DND-41 (cell line): ENCODE measurements around the gene INAFM2.

Source experiments
- ATAC-seq: fragments of 200-7000 bp; cut with Tn5 transposase; 3 replicates; pipeline ENCODE4 v1.9.1; 2021; ENCODE audit warnings: low read depth; ENCODE audit not compliant: insufficient read depth
- DNase-seq: peaks from one replicate; pipeline ENCODE4 v3.0.0-alpha.2; 2020
- H2AFZ ChIP-seq: 2 replicates; pipeline ENCODE4 v1.6.0; 2012; ENCODE audit warnings: low read depth, low read length
- H3K27ac ChIP-seq: 2 replicates; pipeline ENCODE4 v1.5.1; 2012; ENCODE audit warnings: low read length, inconsistent platforms
- H3K27me3 ChIP-seq: fragments of 200-600 bp; sonication (generic); 2 replicates; pipeline ENCODE4 v1.6.0; 2012; ENCODE audit warnings: low read length, mild to moderate bottlenecking, inconsistent platforms; ENCODE audit not compliant: insufficient read depth, poor library complexity
- H3K36me3 ChIP-seq: 2 replicates; pipeline ENCODE4 v1.5.1; 2012; ENCODE audit warnings: low read length, inconsistent platforms; ENCODE audit not compliant: insufficient read depth
- H3K4me1 ChIP-seq: 2 replicates; pipeline ENCODE4 v1.5.1; 2012; ENCODE audit warnings: mild to moderate bottlenecking, low read length; ENCODE audit not compliant: insufficient read depth
- H3K4me2 ChIP-seq: 2 replicates; pipeline ENCODE4 v1.6.0; 2012; ENCODE audit warnings: mild to moderate bottlenecking, moderate library complexity, low read length, inconsistent platforms; ENCODE audit not compliant: insufficient read depth
- H3K4me3 ChIP-seq, 2 experiments: fragments of 200-600 bp in 1 of 2; shearing (Covaris generic) in 1 of 2; 2 replicates each; pipeline ENCODE4 v1.5.1; 2012 to 2016; ENCODE audit warnings: inconsistent platforms in 2 of 2, low read length in 2 of 2, mild to moderate bottlenecking in 2 of 2, low read depth in 1 of 2, moderate library complexity in 1 of 2
- H3K79me2 ChIP-seq: 2 replicates; pipeline ENCODE4 v1.6.0; 2012; ENCODE audit warnings: low read length, inconsistent platforms; ENCODE audit not compliant: insufficient read depth
- H3K9ac ChIP-seq: 2 replicates; pipeline ENCODE4 v1.6.0; 2012; ENCODE audit warnings: low read depth, mild to moderate bottlenecking, inconsistent platforms, low read length, moderate library complexity
- H3K9me3 ChIP-seq: 2 replicates; pipeline ENCODE4 v1.5.1; 2012; ENCODE audit warnings: low read length, moderate library complexity, mild to moderate bottlenecking, inconsistent platforms; ENCODE audit not compliant: insufficient read depth, severe bottlenecking
- H4K20me1 ChIP-seq: 2 replicates; pipeline ENCODE4 v1.6.0; 2012; ENCODE audit warnings: low read length; ENCODE audit not compliant: insufficient read depth
- CTCF ChIP-seq: IDR thresholded peaks from 2 replicates; pipeline ENCODE4 v1.5.1; 2012; ENCODE audit warnings: borderline replicate concordance, low read length, moderate library complexity, mild to moderate bottlenecking; ENCODE audit not compliant: poor library complexity, severe bottlenecking; ENCODE audit errors: extremely low read depth
- EZH2 ChIP-seq: IDR thresholded peaks from 3 replicates; pipeline ENCODE4 v1.6.1; 2012; ENCODE audit warnings: borderline replicate concordance, low read depth, mild to moderate bottlenecking, moderate library complexity, low read length, inconsistent platforms; ENCODE audit not compliant: severe bottlenecking

INAFM2 gene

DNA sequence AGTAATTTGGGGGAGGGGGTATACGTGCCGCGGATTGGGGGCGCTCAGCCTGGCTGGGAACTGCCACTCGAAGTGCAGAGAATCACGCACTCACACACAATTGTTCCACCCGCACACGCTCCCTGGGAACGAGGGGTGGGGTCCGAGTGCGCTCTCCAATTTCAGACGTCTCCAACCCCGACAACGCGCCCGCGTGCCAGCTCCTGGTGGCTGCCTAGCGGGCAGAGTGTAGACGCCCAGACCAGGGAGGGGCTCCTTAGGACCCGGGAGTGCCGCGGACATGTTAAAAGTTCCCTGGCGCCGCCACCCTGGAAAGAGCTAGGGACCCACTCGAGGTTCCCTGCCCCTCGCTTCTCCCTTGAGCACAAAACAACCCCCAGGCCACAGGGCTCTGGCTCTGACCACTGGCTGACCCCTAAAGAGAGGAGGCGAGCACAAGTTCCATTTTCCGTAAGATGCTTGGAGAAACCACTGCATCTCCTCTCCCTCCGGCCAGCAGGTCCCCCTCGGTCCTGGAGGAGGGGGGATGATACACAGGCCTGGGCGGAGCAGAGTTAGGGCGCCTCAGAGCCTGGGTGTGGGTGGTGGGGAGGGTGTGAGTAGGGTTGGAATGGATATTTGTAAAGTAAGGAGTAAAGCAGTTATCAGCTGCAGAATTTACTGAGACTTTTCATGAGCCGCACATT is 39.7 kb upstream of the INAFM2 start:
- Histone ChIP-seq H3K36me3 (no peaks in the 10 kb centered on the region), H3K4me3 (no peak overlapping the region), H2AFZ (no peak overlapping the region), H3K27me3 (peaks cover 3% of the 10 kb centered on the region), H3K4me1 (peaks cover 6% of the 10 kb centered on the region; the same call in 1 of the 2 replicates), H3K79me2 (no peaks in the 10 kb centered on the region), H3K9me3 (no peaks in the 10 kb centered on the region), H4K20me1 (no peaks in the 10 kb centered on the region), H3K27ac (no peak overlapping the region), H3K4me2 (no peak overlapping the region), H3K9ac (no peak overlapping the region)
- TF ChIP-seq CTCF (no peak), EZH2 (no peak)
- DNase-seq: no peak
- ATAC-seq: no peak

GRCh38 chr15:40285151-40285550 is 38.3 kb upstream of the INAFM2 start:
- H3K27ac ChIP-seq: no peak overlapping the region

GRCh38 chr15:40285554-40286011 is 37.9 kb upstream of the INAFM2 start:
- Histone ChIP-seq H3K27ac (no peak overlapping the region), H3K9ac (no peak overlapping the region), H3K4me2 (no peak overlapping the region), H3K27me3 (no peaks in the 10 kb centered on the region), H3K4me1 (no peaks in the 10 kb centered on the region), H3K4me3 (no peak overlapping the region), H3K79me2 (no peaks in the 10 kb centered on the region), H4K20me1 (no peaks in the 10 kb centered on the region), H3K36me3 (no peaks in the 10 kb centered on the region), H3K9me3 (no peaks in the 10 kb centered on the region), H2AFZ (no peak overlapping the region)
- DNase-seq (no peak), ATAC-seq (no peak)
- TF ChIP-seq EZH2: no peak
- TF ChIP-seq CTCF: no peak

More at GRCh38 chr15:40285151-40285550, 38.3 kb upstream of the INAFM2 start:
- Histone ChIP-seq H3K9me3 (no peaks in the 10 kb centered on the region), H3K4me1 (no peaks in the 10 kb centered on the region), H4K20me1 (no peaks in the 10 kb centered on the region), H2AFZ (no peak overlapping the region), H3K4me3 (no peak overlapping the region), H3K79me2 (no peaks in the 10 kb centered on the region), H3K36me3 (no peaks in the 10 kb centered on the region), H3K27me3 (no peaks in the 10 kb centered on the region), H3K4me2 (no peak overlapping the region), H3K9ac (no peak overlapping the region)
- ATAC-seq: no peak
- no peak for TF ChIP-seq EZH2
- TF ChIP-seq CTCF: no peak
- no peak for DNase-seq
